WERI-Rb-1 (cell line): ENCODE results near the gene DNASE1L3.
A peak's percentile ranks its signal among the peaks of the same experiment; 100 is the strongest.

Experiments
- DNase-seq: peaks from one replicate; pipeline ENCODE4 v3.0.0-alpha.2; 2020
- H3K27ac ChIP-seq: fragments of 250-450 bp; sonication (Bioruptor Pico); 2 replicates; pipeline ENCODE4 v1.5.1; 2020; ENCODE audit warnings: mild to moderate bottlenecking, moderate library complexity
- H3K27me3 ChIP-seq: fragments of 250-450 bp; sonication (Bioruptor Pico); 2 replicates; pipeline ENCODE4 v1.5.1; 2021; ENCODE audit warnings: mild to moderate bottlenecking, low read depth, moderate library complexity; ENCODE audit not compliant: insufficient read depth, severe bottlenecking
- H3K36me3 ChIP-seq: fragments of 250-450 bp; sonication (Bioruptor Pico); 2 replicates; pipeline ENCODE4 v1.5.1; 2020; ENCODE audit warnings: mild to moderate bottlenecking, moderate library complexity
- H3K4me3 ChIP-seq: 2 replicates; pipeline ENCODE4 v1.5.1; 2011; ENCODE audit warnings: low read depth, mild to moderate bottlenecking, control low read depth, low read length
- H3K9me3 ChIP-seq: fragments of 250-450 bp; sonication (Bioruptor Pico); 2 replicates; pipeline ENCODE4 v1.5.1; 2021; ENCODE audit warnings: mild to moderate bottlenecking, moderate library complexity; ENCODE audit not compliant: severe bottlenecking
- CTCF ChIP-seq: IDR thresholded peaks from 2 replicates; pipeline ENCODE4 v1.5.1; 2011; ENCODE audit warnings: low read depth, mild to moderate bottlenecking, control low read depth, inconsistent platforms, low read length

DNASE1L3 gene

GRCh38 chr3:58161435-58162398 is 49.1 kb downstream of the DNASE1L3 start:
- Histone ChIP-seq H3K27me3 (no peaks in the 10 kb centered on the region), H3K9me3 (no peaks in the 10 kb centered on the region), H3K36me3 (no peaks in the 10 kb centered on the region; the same call in 1 of the 2 replicates), H3K4me3 (no peak overlapping the region), H3K27ac (no peak overlapping the region)
- TF ChIP-seq CTCF = no peak
- DNase-seq = no peak

- peaks cover 5% of the 10 kb centered on the region; the same call in 1 of the 2 replicates for H3K36me3 ChIP-seq
- no peak overlapping the region for H3K4me3 ChIP-seq
- DNase-seq = no peak
- H3K9me3 ChIP-seq = no peaks in the 10 kb centered on the region
- H3K27me3 ChIP-seq = no peaks in the 10 kb centered on the region
- H3K27ac ChIP-seq = no peak overlapping the region
- no peak for TF ChIP-seq CTCF
Measured at GRCh38 chr3:58160399-58160798, 50.4 kb downstream of the DNASE1L3 start.

- Histone ChIP-seq H3K36me3 (peaks cover 5% of the 10 kb centered on the region; the same call in 1 of the 2 replicates), H3K9me3 (no peaks in the 10 kb centered on the region), H3K27ac (no peak overlapping the region), H3K4me3 (no peak overlapping the region), H3K27me3 (no peaks in the 10 kb centered on the region)
- TF ChIP-seq CTCF = no peak
- DNase-seq = no peak
Measured at GRCh38 chr3:58158442-58159153, 52.2 kb downstream of the DNASE1L3 start.

- TF ChIP-seq CTCF = no peak
- H3K36me3 ChIP-seq = peaks cover 5% of the 10 kb centered on the region; the same call in 1 of the 2 replicates
- peak; percentile 20 for DNase-seq
Measured at GRCh38 chr3:58157700-58158099, 53.1 kb downstream of the DNASE1L3 start.

GRCh38 chr3:58155838-58156237 is 54.9 kb downstream of the DNASE1L3 start:
- peaks cover 5% of the 10 kb centered on the region; the same call in 1 of the 2 replicates for H3K36me3 ChIP-seq
- DNase-seq = no peak
- no peaks in the 10 kb centered on the region for H3K9me3 ChIP-seq
- no peak overlapping the region for H3K4me3 ChIP-seq
- H3K27me3 ChIP-seq = no peaks in the 10 kb centered on the region
- no peak for TF ChIP-seq CTCF
- no peak overlapping the region for H3K27ac ChIP-seq

More at GRCh38 chr3:58157700-58158099, 53.1 kb downstream of the DNASE1L3 start:
- no peak overlapping the region for H3K27ac ChIP-seq
- no peak overlapping the region for H3K4me3 ChIP-seq
- H3K27me3 ChIP-seq = no peaks in the 10 kb centered on the region
- H3K9me3 ChIP-seq = no peaks in the 10 kb centered on the region
